ENCODE results near the gene PRSS56. TPM values are rescaled to one million over a fixed set of nuclear protein-coding genes. Genes with fewer than 3 reads are reported as not detected.

The PRSS56 gene
- total RNA-seq, 2 donors from 2014 or later: not detected

- peaks cover 2% of the 10 kb centered on the region for H3K9me3 Mint-ChIP-seq
- H3K4me3 Mint-ChIP-seq: no peak overlapping the region
- H3K36me3 Mint-ChIP-seq (ENCODE audit: low read depth): no peaks in the 10 kb centered on the region
- H3K4me1 ChIP-seq (ENCODE audit: control insufficient read depth, insufficient read depth, low read length): no peaks in the 10 kb centered on the region
- no peak overlapping the region for H3K27ac ChIP-seq (ENCODE audit: low read depth, low read length)
- H3K9me3 ChIP-seq (ENCODE audit: control insufficient read depth, low read length): peaks cover 6% of the 10 kb centered on the region
- H3K27me3 ChIP-seq (ENCODE audit: control insufficient read depth, insufficient read depth, low read length, poor library complexity, severe bottlenecking): no peaks in the 10 kb centered on the region
- H3K27ac Mint-ChIP-seq: no peak overlapping the region
- TF ChIP-seq CTCF (conservative IDR thresholded peaks at IDR 0.05): no peak
- no peak overlapping the region for H3K9ac ChIP-seq (ENCODE audit: extremely low read depth, low read length, poor library complexity, severe bottlenecking)
- 97 to 100% methylated on average over 2 to 4 of the region's 4 CpGs for WGBS, 2 experiments (ENCODE audit: insufficient coverage in 1 of 2, insufficient read length in 1 of 2)
- peaks cover 2% of the 10 kb centered on the region for H3K27me3 Mint-ChIP-seq (ENCODE audit: insufficient read depth)
- no peak for DNase-seq
- H3K4me1 Mint-ChIP-seq: peaks cover 6% of the 10 kb centered on the region
- no peak overlapping the region for H3K4me3 ChIP-seq (ENCODE audit: low read length)
- no peaks in the 10 kb centered on the region for H3K36me3 ChIP-seq (ENCODE audit: control insufficient read depth, insufficient read depth, low read length)
Observed at GRCh38 chr2:232537499-232537898, 17.3 kb downstream of the PRSS56 start.

- H3K9me3 ChIP-seq (ENCODE audit: control insufficient read depth, low read length): peaks cover 6% of the 10 kb centered on the region
- Mint-ChIP-seq H3K27me3 (ENCODE audit: insufficient read depth) (peaks cover 2% of the 10 kb centered on the region), H3K36me3 (ENCODE audit: low read depth) (no peaks in the 10 kb centered on the region), H3K9me3 (peaks cover 2% of the 10 kb centered on the region), H3K27ac (no peak overlapping the region), H3K4me3 (no peak overlapping the region), H3K4me1 (peaks cover 6% of the 10 kb centered on the region)
- H3K4me3 ChIP-seq (ENCODE audit: low read length): no peak overlapping the region
- H3K9ac ChIP-seq (ENCODE audit: extremely low read depth, low read length, poor library complexity, severe bottlenecking): no peak overlapping the region
- no peaks in the 10 kb centered on the region for H3K36me3 ChIP-seq (ENCODE audit: control insufficient read depth, insufficient read depth, low read length)
- H3K27me3 ChIP-seq (ENCODE audit: control insufficient read depth, insufficient read depth, low read length, poor library complexity, severe bottlenecking): no peaks in the 10 kb centered on the region
- peak; percentile 53 for DNase-seq
- no peak overlapping the region for H3K27ac ChIP-seq (ENCODE audit: low read depth, low read length)
- no peak for TF ChIP-seq CTCF (conservative IDR thresholded peaks at IDR 0.05)
- H3K4me1 ChIP-seq (ENCODE audit: control insufficient read depth, insufficient read depth, low read length): no peaks in the 10 kb centered on the region
- 82% methylated on average over 4 of the region's 4 CpGs; no CpG with 5 or more reads in 1 of the 2 experiments for WGBS, 2 experiments (ENCODE audit: insufficient coverage in 1 of 2, insufficient read length in 1 of 2)
Observed at GRCh38 chr2:232538671-232539070, 18.5 kb downstream of the PRSS56 start.

GRCh38 chr2:232539298-232540231 lies 19.4 kb downstream of the PRSS56 start, which contains the start of gene CHRNG:
CHRNG (plus strand) TSS chr2:232539692; CDS start chr2:232539748, 56 bp downstream.
- no peak within 1 kb of the TSS for H3K27ac ChIP-seq (ENCODE audit: low read depth, low read length)
- peaks cover 6% of the 10 kb centered on the region for H3K9me3 ChIP-seq (ENCODE audit: control insufficient read depth, low read length)
- H3K27me3 ChIP-seq (ENCODE audit: control insufficient read depth, insufficient read depth, low read length, poor library complexity, severe bottlenecking): no peaks in the 10 kb centered on the region
- 88 to 95% methylated on average over 9 to 23 of the region's 23 CpGs for WGBS, 2 experiments (ENCODE audit: insufficient coverage in 1 of 2, insufficient read length in 1 of 2)
- no peaks in the 10 kb centered on the region for H3K36me3 Mint-ChIP-seq (ENCODE audit: low read depth)
- H3K4me1 ChIP-seq (ENCODE audit: control insufficient read depth, insufficient read depth, low read length): no peaks in the 10 kb centered on the region
- no peak for TF ChIP-seq CTCF (conservative IDR thresholded peaks at IDR 0.05)
- no peak within 1 kb of the TSS for H3K27ac Mint-ChIP-seq
- H3K4me3 ChIP-seq (ENCODE audit: low read length): no peak within 1 kb of the TSS
- H3K9me3 Mint-ChIP-seq: peaks cover 2% of the 10 kb centered on the region
- no peak within 1 kb of the TSS for H3K9ac ChIP-seq (ENCODE audit: extremely low read depth, low read length, poor library complexity, severe bottlenecking)
- DNase-seq: peak; percentile 68
- H3K36me3 ChIP-seq (ENCODE audit: control insufficient read depth, insufficient read depth, low read length): no peaks in the 10 kb centered on the region
- no peak within 1 kb of the TSS for H3K4me3 Mint-ChIP-seq
- H3K4me1 Mint-ChIP-seq: peaks cover 6% of the 10 kb centered on the region
- H3K27me3 Mint-ChIP-seq (ENCODE audit: insufficient read depth): peaks cover 2% of the 10 kb centered on the region
